Mesothelial cell of epicardium (in vitro differentiated cells): Measurements from ENCODE around the gene SREK1IP1. TPM values are rescaled to one million over a fixed set of nuclear protein-coding genes. Genes with fewer than 3 reads are reported as not detected.

Source experiments
- DNase-seq, 2 experiments: peaks; one replicate each; pipeline ENCODE4 v3.0.0; 2021; ENCODE audit warnings: low spot score in 2 of 2; ENCODE audit not compliant: unreplicated experiment in 2 of 2
- H3K27ac Mint-ChIP-seq: 2 replicates; pipeline ENCODE4 v1.8.0; 2021; ENCODE audit warnings: mixed read lengths
- H3K27me3 Mint-ChIP-seq: 2 replicates; pipeline ENCODE4 v1.8.0; 2021; ENCODE audit warnings: low read depth, mixed read lengths
- H3K36me3 Mint-ChIP-seq: 2 replicates; pipeline ENCODE4 v1.8.0; 2021; ENCODE audit warnings: mixed read lengths
- H3K4me1 Mint-ChIP-seq: 2 replicates; pipeline ENCODE4 v1.8.0; 2021; ENCODE audit warnings: mixed read lengths
- H3K4me3 Mint-ChIP-seq: 2 replicates; pipeline ENCODE4 v1.8.0; 2021; ENCODE audit warnings: mild to moderate bottlenecking, moderate library complexity, mixed read lengths
- H3K9me3 Mint-ChIP-seq: 2 replicates; pipeline ENCODE4 v1.8.0; 2021; ENCODE audit warnings: mixed read lengths
- total RNA-seq: library from RNA; stranded (reverse); gene quantifications from 3 replicates; pipeline ENCODE4 v1.2.1, GENCODE V29; 2021
- TF ChIP-seq, protein P1 (sequence below): fragments of 200-600 bp; sonication (generic); IDR thresholded peaks from one replicate; pipeline ENCODE4 v1.5.0; 2021; ENCODE audit warnings: antibody characterized with exemption; ENCODE audit not compliant: unreplicated experiment

SREK1IP1 gene
- total RNA-seq, 1 donor from 2014 or later: 20.9 TPM

DNA sequence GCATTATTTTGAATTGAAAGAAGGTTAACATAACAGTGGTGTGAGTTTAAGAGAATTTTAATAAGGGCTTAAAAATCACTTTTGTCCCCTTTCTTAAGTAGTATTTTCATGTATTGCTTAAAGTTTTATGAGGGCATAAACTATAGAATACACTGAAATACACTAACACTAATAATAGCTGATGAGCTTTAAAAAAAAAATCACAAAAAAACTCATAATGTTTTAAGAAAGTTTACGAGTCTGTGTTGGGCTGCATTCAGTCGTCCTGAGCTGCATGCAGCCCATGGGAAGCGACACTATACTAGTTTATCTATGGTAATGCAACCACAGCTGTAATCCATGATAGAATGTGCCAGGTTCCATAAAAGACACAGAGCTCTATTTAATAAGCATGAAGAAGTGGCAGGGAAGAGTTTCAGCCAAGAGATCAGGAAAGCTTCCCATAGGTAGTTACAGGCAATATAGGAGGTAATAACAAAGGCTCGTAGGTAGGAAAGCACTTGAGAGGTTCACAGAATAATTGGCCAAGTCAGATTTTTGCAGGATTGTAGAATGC lies 4.5 kb downstream of the SREK1IP1 start:
- no peaks in the 10 kb centered on the region for H3K9me3 Mint-ChIP-seq
- H3K4me1 Mint-ChIP-seq: peaks cover 28% of the 10 kb centered on the region
- DNase-seq: no peak
- peaks cover 7% of the 10 kb centered on the region for H3K36me3 Mint-ChIP-seq
- no peak overlapping the region for H3K4me3 Mint-ChIP-seq
- no peak overlapping the region for H3K27ac Mint-ChIP-seq
- H3K27me3 Mint-ChIP-seq: no peaks in the 10 kb centered on the region
- TF ChIP-seq, protein P1, sequence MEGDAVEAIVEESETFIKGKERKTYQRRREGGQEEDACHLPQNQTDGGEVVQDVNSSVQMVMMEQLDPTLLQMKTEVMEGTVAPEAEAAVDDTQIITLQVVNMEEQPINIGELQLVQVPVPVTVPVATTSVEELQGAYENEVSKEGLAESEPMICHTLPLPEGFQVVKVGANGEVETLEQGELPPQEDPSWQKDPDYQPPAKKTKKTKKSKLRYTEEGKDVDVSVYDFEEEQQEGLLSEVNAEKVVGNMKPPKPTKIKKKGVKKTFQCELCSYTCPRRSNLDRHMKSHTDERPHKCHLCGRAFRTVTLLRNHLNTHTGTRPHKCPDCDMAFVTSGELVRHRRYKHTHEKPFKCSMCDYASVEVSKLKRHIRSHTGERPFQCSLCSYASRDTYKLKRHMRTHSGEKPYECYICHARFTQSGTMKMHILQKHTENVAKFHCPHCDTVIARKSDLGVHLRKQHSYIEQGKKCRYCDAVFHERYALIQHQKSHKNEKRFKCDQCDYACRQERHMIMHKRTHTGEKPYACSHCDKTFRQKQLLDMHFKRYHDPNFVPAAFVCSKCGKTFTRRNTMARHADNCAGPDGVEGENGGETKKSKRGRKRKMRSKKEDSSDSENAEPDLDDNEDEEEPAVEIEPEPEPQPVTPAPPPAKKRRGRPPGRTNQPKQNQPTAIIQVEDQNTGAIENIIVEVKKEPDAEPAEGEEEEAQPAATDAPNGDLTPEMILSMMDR: no peak

DNA sequence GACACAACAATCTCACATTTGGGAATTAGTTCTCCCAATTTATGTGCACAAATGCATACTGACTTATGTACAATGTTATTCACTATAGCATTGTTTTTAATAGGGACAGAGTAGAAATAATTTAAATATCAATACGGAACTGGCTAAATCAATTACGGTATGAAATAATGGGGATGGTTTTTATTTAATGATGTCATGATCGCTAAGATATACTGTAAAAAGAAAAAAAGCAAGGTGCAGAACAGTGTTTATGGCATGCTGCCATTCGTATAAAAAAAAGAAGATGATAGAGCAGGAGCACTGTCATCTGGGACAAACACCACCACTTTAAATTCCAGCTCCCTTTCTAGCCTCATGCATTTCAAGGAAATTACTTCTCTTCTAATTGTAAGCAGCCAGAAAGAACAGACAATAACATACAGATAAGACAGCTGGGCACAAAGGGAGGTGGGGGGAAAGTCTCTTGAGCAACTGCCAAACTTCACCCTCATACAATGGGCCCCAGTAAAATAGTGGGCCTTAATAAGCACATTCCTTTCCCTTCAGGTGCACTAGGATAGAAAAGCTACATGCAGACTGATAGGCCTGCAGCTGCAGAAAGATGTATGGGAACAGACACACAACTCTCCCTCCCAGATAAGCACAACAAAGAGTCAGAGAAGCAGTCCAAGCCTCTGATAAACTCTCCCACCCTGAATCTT lies 8.4 kb downstream of the SREK1IP1 start:
- H3K9me3 Mint-ChIP-seq: peaks cover 3% of the 10 kb centered on the region

DNA sequence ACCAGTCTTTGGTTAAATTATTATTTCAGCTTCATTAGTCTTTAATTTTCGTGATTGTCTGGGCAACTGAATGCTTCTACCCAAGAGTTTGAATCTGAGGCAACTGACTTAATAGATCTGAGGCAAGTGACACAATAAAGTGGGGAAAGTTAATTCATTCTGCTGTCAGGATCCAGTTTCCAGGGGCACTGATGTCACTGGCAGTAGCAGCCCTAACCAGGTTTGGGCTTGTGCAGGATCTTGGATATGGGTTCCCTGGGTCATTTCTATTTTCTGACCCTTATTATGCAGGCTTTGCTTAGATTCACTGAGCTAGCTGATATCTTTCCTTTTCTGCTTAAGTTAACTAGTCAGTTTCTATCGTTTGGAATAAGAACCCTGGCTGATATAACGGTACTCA lies 9.6 kb downstream of the SREK1IP1 start:
- TF ChIP-seq, protein P1: no peak
- peaks cover 4% of the 10 kb centered on the region for H3K9me3 Mint-ChIP-seq
- H3K4me1 Mint-ChIP-seq: peaks cover 16% of the 10 kb centered on the region
- peaks cover 12% of the 10 kb centered on the region for H3K36me3 Mint-ChIP-seq
- no peak for DNase-seq
- no peaks in the 10 kb centered on the region for H3K27me3 Mint-ChIP-seq
- no peak overlapping the region for H3K4me3 Mint-ChIP-seq
- H3K27ac Mint-ChIP-seq: no peak overlapping the region

More for the DNA sequence above, 8.4 kb downstream of the SREK1IP1 start:
- Mint-ChIP-seq H3K4me1 (peaks cover 16% of the 10 kb centered on the region), H3K4me3 (no peak overlapping the region), H3K27me3 (no peaks in the 10 kb centered on the region), H3K27ac (peak overlapping the region; percentile 72), H3K36me3 (peaks cover 6% of the 10 kb centered on the region)
- DNase-seq: no peak
- TF ChIP-seq, protein P1: no peak

DNA sequence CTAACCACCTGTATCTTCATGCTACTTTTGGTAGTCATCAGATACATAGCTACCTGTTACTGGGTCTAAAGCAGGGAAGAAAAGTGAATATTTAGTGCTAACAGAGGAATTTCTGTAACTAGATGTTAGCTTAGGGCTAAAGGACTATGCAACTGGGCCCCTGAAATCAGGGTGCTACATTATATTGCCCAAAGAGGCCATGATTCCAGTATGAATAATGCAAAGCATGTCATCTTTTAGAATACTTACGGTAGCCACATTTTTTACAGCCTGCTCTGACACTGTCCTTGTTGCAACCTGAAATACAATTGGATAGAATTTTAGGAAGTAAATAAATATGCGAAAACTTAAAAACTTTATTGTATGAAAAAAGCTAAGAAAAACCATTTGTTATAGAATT lies 14.4 kb downstream of the SREK1IP1 start:
- no peak overlapping the region for H3K4me3 Mint-ChIP-seq

DNA sequence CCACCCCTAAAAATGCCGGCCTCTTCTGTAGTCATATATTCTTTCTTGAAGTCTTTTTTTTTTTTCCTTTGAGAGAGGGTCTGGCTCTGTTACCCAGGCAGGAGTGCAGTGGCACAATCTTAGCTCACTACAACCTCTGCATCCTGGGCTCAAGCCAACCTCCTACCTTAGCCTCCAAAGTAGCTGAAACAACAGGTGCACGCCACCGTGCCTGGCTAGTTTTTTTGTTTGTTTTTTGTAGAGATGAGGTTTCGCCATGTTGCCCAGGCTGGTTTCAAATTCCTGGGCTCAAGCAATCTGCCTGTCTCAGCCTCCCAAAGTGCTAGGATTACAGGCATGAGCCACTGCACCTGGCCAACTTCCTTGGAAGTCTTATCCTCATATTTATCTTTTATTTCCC lies 19.1 kb downstream of the SREK1IP1 start:
- Mint-ChIP-seq H3K27ac (no peak overlapping the region), H3K4me1 (no peaks in the 10 kb centered on the region), H3K36me3 (peaks cover 9% of the 10 kb centered on the region), H3K27me3 (no peaks in the 10 kb centered on the region), H3K4me3 (no peak overlapping the region), H3K9me3 (no peaks in the 10 kb centered on the region)
- TF ChIP-seq, protein P1: no peak
- DNase-seq: no peak

More for the DNA sequence above, 14.4 kb downstream of the SREK1IP1 start:
- Mint-ChIP-seq H3K4me1 (no peaks in the 10 kb centered on the region), H3K27me3 (no peaks in the 10 kb centered on the region), H3K9me3 (peaks cover 4% of the 10 kb centered on the region), H3K27ac (no peak overlapping the region), H3K36me3 (peaks cover 13% of the 10 kb centered on the region)
- TF ChIP-seq, protein P1: no peak
- no peak for DNase-seq
